Cardiac fibroblast (primary cell): Measurements from ENCODE around the gene ADCK1.

Experiments
- DNase-seq, 2 donors: peaks; one replicate each; pipeline versions ENCODE4 v3.0.0 to v3.0.0-alpha.2; 2010; ENCODE audit warnings: low read depth in 2 of 2
- H3K4me3 ChIP-seq, 2 donors: replicated peaks in 1 of 2; 1 replicate in 1 of 2; 2 replicates in 1 of 2; pipeline ENCODE4 v1.5.1; 2011; ENCODE audit warnings: low read depth in 2 of 2, low read length in 2 of 2, mild to moderate bottlenecking in 2 of 2, moderate library complexity in 1 of 2
- TF ChIP-seq, protein P1 (sequence below): IDR thresholded peaks from one replicate; pipeline ENCODE4 v1.5.1; 2011; ENCODE audit warnings: low read depth, mild to moderate bottlenecking, low read length, inconsistent platforms

ADCK1 gene

DNA sequence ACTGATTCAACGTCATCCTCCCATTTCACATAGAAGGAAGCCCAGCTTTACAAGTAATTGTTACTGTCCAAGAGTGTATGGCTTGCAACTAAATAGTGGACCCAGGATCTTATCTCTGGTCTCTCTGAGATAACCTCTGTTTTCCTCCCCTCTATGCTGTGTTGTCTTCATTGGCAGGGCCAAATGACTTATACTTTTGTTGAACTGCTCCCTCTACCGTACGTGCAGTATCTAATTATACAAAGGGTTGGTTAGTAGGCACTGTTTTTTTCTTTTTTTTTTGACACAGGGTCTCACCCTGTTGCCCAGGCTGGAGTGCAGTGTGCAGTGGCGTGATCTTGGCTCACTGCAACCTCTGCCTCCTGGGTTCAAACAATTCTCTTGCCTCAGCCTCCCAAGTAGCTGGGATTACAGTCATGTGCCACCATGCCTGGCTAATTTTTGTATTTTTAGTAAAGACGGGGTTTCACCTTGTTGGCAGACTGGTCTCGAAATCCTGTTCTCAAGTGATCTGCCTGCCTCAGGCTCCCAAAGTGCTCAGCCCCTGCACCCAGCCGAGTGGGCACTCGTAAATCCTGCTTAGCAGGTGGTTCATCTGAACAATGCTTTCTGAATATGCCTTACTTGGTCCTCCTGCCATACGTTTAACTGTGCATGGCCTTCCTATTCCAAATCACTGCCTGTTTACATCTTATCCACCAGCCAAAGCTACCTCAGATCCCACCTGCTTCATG is 162.1 kb downstream of the ADCK1 start:
- H3K4me3 ChIP-seq, result no peak overlapping the region
- TF ChIP-seq, protein P1, sequence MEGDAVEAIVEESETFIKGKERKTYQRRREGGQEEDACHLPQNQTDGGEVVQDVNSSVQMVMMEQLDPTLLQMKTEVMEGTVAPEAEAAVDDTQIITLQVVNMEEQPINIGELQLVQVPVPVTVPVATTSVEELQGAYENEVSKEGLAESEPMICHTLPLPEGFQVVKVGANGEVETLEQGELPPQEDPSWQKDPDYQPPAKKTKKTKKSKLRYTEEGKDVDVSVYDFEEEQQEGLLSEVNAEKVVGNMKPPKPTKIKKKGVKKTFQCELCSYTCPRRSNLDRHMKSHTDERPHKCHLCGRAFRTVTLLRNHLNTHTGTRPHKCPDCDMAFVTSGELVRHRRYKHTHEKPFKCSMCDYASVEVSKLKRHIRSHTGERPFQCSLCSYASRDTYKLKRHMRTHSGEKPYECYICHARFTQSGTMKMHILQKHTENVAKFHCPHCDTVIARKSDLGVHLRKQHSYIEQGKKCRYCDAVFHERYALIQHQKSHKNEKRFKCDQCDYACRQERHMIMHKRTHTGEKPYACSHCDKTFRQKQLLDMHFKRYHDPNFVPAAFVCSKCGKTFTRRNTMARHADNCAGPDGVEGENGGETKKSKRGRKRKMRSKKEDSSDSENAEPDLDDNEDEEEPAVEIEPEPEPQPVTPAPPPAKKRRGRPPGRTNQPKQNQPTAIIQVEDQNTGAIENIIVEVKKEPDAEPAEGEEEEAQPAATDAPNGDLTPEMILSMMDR, result no peak
- no peak for DNase-seq

DNA sequence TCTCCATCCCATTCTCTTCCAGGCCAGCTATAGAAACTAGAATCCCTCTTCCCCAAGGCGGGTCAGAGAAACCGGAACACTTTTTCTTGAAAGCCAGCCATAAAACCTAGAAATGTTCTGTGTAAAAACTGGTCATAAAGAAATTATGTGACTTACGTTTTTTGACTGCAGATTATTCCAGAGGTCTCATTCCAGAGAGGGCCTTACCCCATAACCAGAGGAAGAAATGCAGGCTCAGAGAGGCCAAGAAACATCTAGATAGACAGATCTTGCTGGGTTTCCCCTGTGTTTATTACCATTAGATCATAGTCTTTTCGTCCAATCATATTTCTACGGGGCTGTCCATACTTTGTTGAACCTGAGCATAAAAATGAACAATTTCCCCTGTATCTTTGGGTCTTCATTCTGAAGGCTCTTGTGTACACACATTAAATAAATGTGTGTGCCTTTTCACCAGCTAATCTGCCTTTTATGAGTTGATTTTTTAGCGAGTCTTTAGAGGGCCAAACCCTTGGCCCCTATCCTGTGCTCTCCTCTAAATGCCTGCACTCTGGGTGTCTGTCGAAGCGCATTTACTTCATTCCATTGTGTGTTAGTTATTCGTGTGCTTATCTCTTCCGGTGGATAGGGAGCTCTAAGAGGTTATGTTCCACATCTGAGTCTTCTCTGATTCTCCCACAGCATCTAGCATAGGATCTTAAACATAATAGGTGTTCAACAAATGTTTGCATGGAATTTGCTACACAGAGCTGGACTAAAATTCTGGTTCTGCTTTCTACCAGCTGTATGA is 163.0 kb downstream of the ADCK1 start:
- no peak for DNase-seq
- H3K4me3 ChIP-seq, result no peak overlapping the region
- TF ChIP-seq, protein P1, result no peak

DNA sequence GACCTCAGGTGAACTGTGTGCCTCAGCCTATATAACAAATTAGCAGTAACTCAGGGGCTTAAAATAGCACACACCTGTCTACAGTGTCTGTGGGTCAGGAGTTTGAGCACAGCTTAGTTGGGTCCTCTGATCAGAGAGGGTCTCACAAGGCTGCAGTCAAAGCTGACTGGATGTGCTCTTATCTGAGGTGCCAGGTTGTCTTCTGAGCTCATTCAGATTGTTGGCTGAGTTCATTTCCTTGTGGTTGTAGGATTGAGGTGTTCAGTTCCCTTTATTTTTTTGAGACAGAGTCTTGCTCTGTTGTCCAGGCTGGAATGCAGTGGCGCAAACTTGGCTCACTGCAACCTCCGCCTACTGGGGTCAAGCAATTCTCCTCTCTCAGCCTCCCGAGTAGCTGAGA is 164.7 kb downstream of the ADCK1 start:
- no peak for DNase-seq
- no peak overlapping the region for H3K4me3 ChIP-seq
- TF ChIP-seq, protein P1, result no peak

DNA sequence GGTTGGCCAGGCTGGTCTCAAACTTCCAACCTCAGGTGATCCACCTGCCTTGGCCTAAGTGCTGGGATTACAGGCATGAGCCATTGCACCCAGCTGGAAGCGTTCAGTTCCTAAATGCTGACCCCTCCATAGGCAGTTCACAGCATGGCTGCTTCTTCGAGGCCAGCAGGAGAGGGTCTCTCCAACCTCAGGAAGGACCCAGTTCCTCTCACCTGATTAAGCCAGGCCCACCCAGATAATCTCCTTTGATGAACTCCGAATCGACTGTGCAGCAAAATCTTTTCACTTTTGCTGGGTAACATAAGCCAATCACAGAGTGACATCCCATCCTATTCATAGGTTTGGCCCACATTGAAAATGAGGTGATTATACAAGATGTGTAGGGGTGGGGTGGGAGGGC is 165.1 kb downstream of the ADCK1 start:
- H3K4me3 ChIP-seq, result no peak overlapping the region
- no peak for DNase-seq
- TF ChIP-seq, protein P1, result no peak

DNA sequence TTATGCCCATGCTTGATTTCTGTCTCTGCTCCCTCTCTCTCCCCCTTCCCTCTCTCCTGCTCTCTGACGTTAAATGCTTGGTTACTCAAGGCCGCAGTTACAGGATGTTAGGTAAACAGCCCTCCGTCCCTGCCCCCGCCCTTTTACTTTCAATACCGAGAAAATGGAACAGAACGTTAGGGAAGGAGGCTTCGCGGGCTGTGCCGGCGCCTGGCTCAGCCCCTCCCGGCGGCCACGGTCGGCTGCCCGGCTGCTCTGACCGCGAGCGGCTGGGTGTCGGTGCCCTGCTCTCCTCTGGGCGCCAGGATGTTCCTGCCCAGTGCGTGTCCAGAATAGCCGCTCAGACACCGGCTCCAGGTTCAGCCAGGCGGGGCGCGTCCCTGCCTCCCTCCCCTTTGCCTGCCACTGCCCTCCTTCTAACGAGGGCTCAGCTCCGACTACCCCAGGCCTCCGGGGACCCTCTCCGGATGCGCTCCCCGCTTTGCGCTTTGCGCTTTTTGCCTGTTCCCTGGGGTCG is 166.1 kb downstream of the ADCK1 start:
- TF ChIP-seq, protein P1, result no peak
- DNase-seq, result peak; percentile 38 to 42
- H3K4me3 ChIP-seq, result peak overlapping the region; percentile 29 to 44

DNA sequence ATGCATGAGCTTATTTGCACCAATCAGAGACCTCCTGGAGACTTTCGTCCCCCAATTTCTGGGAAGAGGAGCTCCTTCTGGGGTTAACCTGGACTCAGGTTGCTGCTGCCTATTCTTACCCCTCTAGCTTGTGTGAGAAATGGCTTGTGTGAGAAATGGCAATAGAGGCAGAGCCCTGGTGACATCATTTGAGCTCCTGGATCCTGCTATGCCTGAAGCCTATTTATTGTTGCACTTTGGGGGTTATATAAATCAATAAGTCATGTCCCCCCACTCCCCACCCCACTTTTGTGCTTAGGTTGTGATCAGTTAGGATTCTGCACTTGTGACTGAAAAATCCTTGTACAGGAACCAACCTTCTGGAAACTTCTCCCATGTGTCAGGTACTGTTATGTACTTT is 167.2 kb downstream of the ADCK1 start:
- TF ChIP-seq, protein P1, result no peak
- no peak for DNase-seq
- no peak overlapping the region for H3K4me3 ChIP-seq
